ENCODE data around the gene BAHCC1.

GRCh38 chr17:81513372-81513752, 118.1 kb downstream of the BAHCC1 start:
- TF ChIP-seq CTCF (tag by site-specific recombination; IDR thresholded peaks at IDR 0.05) (no peak), MYNN (tag by site-specific recombination; IDR thresholded peaks at IDR 0.05; ENCODE audit: borderline replicate concordance) (no peak), ZNF580 (tag by site-specific recombination; IDR thresholded peaks at IDR 0.05) (no peak), ZNF529 (tag by site-specific recombination; IDR thresholded peaks at IDR 0.05; ENCODE audit: insufficient replicate concordance) (no peak), ZNF660 (tag by site-specific recombination; IDR thresholded peaks at IDR 0.05) (0 out of 2 replicates have a peak, but pooled peaks have one; percentile 2), HIC1 (tag by site-specific recombination; IDR thresholded peaks at IDR 0.05) (no peak), ZBTB48 (tag by site-specific recombination; IDR thresholded peaks at IDR 0.05) (0 out of 2 replicates have a peak, but pooled peaks have one; percentile 95)

Measured in HEK293 (cell line).